ENCODE measurements around the gene HPD.

HPD gene

DNA sequence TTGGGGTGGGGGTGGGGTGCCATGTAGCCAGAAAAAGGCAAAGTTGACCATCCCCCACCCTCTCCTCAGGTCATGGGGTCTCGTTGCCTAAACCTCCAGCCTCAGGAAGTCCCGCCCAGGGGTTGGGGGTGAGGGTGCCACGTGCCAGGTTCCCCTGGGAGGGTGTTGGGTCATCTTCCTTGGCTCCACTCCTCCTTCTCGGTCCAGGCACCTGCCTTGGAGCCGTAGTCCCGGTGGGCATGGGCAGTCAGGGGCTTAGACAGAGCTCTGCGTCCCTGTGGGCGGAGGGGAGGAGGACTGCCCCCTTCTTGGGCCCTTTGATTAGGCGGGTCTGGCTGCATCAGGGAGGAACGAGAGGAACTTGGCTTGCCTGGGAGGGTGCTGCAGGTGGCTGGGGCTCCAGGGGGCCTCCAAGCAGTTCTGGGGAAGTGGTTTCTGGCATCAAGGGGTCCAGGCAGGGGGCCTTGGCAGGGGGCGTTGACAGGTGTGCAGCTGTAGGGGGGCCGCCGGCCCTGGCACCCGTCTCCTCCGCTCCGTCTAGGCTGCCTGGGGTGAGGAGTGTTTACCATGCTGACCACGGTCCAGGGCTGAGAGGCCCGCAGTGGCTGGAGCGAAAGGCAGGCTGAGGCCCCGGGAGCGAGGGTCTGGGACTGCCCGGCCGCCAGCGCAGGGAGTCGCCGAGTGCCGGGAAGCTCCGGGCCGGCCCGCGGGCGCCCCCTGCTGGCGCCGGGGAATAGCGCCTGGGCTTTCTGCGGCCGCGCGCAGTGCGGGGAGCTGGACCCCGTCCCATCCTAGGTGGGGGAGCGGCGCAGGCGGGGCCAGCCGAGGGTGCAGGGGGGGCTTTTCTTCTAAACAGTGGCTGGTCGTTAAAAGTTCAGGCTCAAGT is 47.0 kb downstream of the HPD start:
- peak in 1 of 2 donors; percentile 44 for DNase-seq (ENCODE audit: low read depth in 2 of 2)

DNA sequence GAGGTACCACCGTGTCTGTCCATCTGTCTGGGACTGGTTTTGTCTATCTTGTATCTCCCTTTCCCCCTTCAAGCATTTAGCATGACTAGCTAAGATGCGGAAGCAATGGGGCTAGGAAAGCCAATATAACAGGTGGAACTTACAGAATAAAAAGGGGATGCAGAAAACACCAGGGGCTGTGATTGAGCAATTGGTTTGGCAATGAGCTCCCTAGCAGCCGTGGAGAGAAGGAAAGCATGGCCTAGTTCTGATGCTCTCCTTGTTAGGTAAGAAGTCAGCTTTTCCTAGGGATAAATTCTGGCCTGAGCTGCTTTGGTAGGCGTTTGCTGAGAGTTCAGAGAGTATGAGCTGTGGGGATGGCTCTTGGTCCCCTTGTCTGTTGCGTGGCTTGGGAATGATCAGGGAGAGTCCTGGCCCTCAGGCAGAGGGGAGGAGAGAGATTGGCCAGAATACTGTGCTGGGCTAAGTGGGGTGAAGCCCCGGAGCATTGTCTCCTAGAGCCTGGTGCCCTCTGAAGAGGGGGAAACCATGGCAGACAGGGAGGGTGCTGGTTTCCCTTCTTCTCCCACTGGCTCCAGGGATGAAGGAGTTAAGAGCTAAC is 47.7 kb downstream of the HPD start:
- no peak for DNase-seq (ENCODE audit: low read depth in 2 of 2)

DNA sequence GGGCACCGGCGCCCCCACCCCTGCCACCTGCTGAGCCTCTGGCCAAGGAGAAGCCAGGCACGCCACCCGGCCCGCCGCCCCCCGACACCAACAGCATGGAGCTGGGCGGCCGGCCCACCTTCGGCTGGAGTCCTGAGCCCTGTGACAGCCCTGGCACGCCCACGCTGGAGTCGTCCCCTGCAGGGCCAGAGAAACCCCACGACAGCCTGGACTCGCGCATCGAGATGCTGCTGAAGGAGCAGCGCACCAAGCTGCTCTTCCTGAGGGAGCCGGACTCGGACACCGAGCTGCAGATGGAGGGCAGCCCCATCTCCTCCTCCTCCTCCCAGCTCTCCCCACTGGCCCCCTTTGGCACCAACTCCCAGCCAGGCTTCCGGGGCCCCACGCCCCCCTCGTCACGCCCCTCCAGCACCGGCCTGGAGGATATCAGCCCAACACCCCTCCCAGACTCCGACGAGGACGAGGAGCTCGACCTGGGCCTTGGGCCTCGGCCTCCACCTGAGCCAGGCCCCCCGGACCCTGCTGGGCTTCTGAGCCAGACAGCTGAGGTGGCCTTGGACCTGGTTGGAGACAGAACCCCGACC is 48.3 kb downstream of the HPD start:
- DNase-seq (ENCODE audit: low read depth in 2 of 2) = no peak

DNA sequence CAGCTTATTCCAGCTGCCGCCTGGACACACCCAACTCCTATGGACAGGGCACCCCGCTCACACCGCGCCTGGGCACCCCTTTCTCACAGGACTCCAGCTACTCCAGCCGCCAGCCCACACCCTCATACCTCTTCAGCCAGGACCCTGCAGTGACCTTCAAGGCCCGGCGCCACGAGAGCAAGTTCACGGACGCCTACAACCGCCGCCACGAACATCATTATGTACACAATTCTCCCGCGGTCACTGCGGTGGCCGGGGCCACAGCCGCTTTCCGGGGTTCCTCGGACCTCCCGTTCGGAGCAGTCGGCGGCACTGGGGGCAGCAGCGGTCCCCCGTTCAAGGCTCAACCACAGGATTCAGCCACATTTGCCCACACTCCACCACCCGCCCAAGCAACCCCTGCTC is 48.9 kb downstream of the HPD start:
- no peak for DNase-seq (ENCODE audit: low read depth in 2 of 2)

DNA sequence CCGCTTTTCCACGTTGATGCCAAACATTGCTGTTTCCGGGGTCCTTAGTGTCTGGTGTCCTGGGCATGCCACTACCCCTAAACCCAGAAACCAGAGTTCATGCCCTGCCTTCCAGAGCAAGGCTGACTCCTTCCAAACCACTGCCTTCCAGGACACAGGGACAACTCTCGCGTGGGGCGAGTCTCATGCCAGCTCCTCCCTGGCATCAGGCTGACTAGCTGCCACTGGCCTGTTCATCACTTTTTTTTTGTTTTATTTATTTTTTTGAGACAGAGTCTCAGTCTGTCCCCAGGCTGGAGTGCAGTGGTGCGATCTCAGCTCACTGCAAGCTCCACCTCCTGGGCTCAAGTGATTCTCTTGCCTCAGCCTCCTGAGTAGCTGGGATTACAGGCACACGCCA is 50.0 kb downstream of the HPD start:
- no peak for DNase-seq (ENCODE audit: low read depth in 2 of 2)

DNA sequence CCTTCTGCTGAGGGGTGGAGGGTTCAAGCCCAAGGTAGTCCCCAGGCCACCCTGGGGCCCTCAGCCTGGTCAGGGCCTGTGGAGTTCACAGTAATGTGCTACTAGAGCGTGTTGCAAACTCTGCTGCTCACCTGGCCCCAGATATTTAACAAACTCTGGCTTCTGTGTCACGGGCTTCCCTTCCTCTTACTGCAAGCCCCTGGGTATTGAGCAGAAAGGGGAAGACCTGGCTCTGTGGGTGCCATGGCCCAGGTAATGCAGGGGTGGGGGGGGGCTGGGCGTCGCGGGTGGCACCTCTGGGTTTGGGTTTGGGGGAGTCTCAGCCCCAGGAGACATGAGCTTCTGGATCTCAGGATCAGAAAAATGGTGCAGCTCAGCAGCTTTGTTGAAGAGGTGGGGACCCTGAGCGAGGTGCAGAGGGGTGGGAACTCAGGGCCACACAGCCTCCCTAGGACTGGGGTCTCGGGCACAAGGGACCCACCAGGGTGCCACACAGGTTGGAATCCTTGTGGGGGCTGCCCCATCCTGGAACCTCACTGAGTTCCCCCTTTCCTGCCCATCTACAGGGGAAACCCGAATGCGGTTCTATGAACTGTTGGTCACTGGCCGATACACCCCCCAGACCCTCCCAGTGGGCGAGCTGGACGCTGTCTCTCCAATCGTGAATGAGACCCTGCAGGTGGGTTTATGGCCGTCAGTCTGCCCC is 50.9 kb downstream of the HPD start:
- no peak for DNase-seq (ENCODE audit: low read depth in 2 of 2)

DNA sequence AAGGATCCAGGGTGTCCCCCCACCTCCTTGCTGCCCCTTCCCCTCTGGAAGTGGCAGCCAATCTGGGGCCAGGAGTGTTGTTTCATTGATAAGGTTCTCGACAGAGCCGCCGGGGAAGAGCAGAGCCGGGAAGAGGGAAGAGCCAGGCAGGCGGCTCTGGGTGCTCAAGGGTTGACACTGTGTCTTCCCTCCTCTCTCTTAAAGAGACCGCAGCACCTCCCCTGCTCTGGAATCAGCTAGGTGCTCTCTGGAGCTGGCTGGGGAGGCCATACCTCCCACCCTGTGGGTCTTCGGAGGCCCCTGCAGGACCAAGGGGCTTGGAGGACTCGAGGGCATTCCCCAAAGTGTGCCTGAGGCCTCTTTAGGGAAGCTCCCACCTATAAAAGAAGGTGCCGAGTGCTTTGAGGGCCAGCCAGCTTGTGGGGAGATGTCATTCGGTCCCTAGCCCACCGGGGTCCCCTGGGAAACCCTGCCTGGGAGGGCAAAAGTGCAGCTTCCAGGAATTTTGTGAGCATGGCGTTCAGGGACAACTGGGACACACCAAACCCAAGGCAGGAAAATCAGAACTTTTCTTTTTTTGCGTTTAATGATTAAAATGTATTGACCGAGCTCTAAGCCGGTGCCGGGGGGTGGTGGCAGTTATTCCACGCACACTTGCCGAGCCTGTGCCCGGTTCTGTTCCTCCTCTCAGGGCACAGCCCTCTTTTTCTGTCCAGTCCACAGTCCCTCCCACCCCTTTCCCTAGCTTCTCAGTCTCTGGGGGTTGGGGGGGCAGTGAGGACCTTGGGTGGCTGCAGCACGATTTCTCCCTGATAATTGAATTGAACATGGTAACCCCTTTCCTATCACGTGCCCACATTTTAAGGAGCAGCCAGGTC is 51.9 kb downstream of the HPD start:
- DNase-seq (ENCODE audit: low read depth in 2 of 2) = no peak

DNA sequence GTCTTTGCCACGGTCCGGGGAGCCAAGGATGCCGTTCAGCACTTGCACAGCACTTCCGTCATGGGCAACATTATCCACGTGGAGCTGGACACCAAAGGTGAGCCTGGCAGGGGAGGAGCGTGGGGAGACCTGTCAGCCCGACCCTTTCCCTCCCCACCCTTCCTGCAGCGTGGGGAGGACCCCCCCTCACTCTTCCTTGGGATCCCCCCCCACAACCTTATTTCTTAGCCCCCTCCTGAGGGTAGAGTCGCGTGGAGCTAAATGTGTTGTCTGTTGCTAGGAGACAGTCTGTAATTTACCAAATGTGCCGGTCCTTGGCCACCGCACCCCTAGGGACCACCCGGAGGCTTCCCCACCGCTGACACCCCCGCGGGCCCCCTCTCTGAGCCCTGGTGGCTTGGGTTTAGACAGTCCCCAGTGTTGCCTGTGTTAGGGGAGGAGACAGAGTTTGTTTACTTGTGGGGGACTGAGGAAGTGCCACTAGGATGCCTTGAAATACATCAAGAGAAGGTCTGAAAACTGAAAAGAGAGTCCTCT is 52.6 kb downstream of the HPD start:
- no peak for DNase-seq (ENCODE audit: low read depth in 2 of 2)

DNA sequence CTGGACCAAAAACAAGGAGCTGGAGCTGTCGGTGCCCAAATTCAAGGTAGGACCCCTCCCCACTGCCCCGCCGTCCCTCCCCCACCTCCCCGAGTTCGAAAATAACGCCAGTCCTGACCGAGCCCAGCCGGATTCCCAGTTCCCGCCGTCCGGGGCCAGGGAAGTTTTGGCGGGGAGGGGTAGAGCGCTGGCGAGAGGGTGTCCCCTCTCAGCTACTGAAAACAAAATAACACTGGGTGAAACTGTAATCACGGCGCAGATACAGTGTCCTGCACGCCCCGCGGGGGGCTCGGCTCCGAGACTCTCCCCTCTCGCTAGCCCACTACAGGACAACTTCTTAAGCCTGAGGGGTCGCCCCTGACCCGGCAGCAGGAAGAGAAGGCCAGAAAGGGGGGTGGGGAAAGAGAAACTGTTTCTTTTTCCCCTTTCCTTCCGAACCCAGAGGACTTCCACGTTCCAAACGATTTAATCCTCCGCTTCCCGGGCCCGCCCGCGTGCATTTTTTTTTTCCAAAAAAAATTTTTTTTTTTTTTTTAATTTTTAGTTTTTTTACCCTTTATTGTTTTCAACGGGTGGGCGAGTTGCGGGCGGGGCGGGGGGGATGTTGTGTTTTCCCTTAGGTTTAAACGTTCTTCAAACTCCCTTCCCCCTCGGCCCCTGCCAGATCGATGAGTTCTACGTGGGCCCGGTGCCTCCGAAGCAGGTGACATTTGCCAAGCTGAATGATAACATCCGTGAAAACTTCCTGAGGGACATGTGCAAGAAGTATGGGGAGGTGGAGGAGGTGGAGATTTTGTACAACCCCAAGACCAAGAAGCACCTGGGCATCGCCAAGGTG is 53.3 kb downstream of the HPD start:
- no peak for DNase-seq (ENCODE audit: low read depth in 2 of 2)

DNA sequence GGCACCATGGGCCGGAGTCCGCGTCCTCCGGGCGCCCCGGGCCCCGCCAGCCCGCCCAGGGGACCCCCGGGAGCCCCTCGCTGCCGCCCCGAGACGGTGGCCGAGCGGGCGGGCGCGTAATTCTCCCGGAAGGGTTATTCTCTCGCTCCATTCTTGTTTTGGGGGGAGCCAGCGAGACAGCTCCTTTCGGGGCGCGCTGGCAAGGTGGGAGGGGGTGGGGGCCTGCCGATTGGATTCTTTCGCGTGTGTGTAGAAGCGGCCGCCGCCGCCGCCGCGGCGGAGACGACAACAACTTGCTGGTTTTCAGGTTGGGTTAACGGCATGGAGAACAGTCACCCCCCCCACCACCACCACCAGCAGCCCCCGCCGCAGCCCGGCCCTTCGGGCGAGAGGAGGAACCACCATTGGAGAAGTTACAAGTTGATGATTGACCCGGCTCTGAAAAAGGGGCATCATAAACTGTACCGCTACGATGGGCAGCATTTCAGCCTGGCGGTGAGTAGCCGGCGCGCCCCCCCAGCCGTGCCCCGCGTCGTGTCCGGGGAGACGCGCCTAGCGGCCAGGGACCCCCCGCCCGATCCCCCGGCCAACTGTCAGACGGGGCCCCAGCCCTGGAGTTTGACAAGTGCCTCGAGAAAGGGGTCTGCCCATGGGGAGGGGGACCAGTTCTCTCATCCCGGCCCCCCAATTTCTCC is 54.1 kb downstream of the HPD start:
- DNase-seq (ENCODE audit: low read depth in 2 of 2) = peak in 1 of 2 donors; percentile 50

DNA sequence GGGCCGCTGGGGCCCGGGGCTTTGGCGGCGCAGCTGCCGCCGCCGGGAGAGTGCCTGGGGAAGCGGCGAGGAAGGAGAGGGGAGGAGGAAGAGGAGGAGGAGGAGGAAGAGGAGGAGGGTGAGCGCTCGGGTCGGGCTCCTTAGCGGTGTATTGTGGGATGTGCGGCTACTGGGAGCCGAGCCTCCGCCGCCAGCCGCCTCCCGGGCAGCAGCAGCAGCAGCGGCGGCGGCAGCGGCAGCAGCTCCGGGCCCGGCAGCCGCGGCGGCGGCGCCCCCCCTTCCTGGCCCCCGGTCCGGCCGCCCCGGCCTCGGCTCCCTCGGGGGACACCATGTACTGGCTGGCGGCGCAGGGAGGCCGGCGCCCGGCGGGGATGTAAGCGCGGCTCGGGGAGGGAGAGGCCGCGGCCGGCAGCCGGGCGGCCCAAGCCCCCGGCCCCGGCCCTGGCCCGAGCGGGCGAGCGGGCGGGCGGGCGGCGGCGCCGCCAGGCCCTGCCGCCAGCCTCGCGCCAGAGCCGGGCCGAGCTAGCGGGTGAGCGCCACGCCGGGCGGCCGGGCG is 54.7 kb downstream of the HPD start, which contains the start of gene SETD1B:
Gene SETD1B (plus strand): TSS at position 149 of the 556 bp plus-strand sequence. CDS start 729 bp downstream, outside the sequence.
- no peak for DNase-seq (ENCODE audit: low read depth in 2 of 2)

DNA sequence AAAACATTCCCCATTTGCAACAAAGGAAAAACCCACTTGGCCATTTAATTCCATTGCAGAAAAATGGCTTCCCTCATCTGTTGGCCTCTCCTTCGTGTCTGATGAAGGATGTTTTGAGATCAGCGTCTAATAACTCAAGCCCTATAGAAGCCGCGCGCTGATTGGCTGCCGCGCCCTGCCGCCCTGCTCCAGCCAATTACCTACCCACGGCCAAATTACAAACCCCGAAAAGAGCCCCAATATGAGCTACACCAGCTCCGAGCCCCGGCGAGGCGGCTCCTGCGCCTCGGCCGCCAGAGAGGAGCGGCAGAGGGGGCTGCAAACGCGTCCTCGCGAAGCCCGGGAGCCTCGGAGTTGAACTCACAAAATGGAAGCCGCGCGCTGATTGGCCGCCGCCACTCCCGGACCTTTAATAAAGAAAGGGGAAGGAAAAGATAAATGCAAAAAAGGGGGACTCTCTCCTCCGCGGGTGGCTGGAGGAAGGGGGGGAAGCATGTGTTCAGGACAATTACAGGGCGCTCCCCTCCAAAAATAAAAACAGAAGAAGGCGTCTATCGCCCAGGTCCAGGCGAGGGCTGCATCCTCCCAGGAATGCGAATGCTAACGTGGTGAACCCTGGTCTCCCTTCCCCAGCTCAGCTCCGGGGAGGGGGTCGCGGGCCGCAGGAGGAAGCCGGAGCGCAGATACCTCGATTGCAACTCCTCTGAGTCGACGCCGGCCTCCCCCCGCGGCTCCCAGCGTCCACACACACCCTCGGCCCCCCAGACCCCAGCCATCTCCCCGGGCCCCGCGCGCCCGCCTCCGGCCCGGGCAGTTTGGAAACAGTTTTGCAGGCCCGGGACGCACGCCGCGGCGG is 55.6 kb downstream of the HPD start:
- peak; percentile 71 to 76 for DNase-seq (ENCODE audit: low read depth in 2 of 2)

DNA sequence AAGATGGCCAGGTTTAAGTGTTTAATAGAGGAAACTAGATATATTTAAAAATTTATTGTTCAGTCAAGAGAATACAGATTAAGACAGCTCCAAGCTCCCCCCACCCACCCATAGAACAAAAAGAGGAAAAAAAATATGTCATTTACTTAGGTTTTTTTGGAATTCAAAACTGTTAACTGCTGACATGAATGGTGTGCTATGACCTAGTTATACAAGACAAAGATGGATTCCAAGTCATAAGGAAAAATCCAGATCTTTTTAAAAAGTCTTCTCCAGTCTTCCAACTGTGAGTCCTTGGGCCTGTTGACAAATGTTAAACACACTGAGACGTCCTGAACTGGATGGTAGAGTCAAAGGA is 56.2 kb downstream of the HPD start:
- DNase-seq (ENCODE audit: low read depth in 2 of 2) = no peak

DNA sequence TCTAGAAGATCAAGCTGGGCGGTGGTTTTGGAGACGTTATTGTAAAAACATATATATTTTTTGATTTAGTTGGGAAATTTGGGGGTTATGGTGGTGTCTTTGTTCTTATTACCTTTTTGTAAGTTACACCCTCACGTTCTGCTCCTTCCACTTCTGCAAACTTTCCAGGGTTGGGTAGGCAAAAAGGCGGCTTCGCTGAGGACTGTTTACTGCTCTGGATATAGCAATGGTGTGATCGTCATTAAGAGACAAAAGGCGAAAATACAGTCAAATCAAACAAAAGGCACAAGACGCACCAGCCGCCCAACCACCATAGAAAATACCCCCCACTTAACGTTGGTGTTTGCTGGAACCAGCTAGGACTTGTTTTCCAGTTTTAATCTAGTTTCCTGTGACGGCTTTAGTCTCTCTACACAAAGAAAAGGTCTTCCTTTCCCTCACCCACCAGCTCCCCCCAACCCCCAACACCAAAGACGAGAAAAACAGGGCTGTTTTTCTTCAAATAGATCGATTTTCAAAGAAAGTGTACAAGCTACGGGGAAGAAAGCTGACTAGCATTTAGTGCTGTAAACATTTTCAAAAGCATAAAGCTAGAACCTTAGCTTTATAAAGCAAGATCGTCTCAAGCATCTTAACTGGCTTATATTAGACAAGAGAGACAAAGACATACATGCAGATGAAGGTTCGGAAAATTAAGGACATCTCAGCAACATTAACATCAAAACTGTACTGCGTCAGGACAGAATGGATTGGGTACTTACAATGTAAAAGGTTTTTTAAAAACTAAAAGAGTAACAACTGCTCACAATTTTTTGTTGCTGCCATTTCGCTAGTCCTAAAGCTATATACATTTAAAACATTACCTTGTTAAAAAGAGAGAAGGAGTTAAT is 56.8 kb downstream of the HPD start:
- no peak for DNase-seq (ENCODE audit: low read depth in 2 of 2)

DNA sequence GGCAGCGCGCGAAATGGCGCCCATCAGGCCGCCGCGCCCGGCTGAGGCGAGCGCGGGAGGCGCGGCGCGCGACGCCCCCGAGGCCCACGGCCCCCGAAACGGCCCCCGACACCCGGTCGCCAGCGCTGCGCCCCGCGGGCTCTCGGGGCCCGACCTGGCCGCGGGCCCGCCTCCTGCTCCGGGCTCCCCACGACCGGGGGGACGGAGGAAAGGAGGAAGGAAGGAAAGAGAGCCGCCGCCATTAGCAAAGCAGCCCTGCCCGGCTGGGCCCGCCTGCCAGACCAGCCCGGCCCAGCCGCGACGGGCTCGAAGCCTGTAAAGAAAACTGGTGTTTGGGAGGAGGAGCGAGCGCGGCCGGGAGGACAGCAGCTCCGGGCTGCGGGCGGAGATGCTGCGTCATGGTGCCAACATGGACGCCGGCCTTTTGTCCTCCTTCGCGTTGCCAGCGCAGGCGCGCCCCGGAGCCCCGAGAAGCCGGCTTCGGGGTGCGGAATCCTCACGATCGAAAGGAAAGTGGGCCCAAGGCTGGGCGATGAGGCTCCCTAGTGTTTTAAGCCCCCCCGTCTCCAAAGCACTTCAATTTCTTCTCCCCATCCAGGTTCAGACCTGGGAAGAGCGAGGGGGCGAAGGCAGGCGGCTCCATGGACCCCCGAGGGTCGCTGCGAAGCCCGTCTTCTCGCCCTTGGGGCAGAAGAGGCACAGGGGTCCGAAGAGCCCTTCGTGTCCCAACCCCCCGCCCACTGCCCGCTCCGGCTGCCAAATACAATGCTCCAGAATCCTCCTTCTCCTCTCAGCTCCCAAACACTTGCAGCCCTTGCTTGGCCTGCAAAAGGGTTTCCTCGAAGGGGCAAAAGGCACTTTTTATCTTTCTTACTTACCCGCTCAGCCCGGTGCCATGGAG is 57.7 kb downstream of the HPD start:
- peak in 1 of 2 donors; percentile 39 for DNase-seq (ENCODE audit: low read depth in 2 of 2)

All from stimulated activated CD8-positive, alpha-beta memory T cell treated with anti-CD3 and anti-CD28 coated beads, Interleukin-15, amount 100 ng/mL, for 4 hours (primary cell).